Measurements from ENCODE around the gene GALP. TPM values are rescaled to one million over a fixed set of nuclear protein-coding genes. Genes with fewer than 3 reads are reported as not detected.
"Not testable (repeated sequence)": the region's sequence is repeated elsewhere in the genome, so short reads cannot be mapped to it uniquely, and the experiment has no call there.

The GALP gene
- total RNA-seq, 1 donor, result not detected

DNA sequence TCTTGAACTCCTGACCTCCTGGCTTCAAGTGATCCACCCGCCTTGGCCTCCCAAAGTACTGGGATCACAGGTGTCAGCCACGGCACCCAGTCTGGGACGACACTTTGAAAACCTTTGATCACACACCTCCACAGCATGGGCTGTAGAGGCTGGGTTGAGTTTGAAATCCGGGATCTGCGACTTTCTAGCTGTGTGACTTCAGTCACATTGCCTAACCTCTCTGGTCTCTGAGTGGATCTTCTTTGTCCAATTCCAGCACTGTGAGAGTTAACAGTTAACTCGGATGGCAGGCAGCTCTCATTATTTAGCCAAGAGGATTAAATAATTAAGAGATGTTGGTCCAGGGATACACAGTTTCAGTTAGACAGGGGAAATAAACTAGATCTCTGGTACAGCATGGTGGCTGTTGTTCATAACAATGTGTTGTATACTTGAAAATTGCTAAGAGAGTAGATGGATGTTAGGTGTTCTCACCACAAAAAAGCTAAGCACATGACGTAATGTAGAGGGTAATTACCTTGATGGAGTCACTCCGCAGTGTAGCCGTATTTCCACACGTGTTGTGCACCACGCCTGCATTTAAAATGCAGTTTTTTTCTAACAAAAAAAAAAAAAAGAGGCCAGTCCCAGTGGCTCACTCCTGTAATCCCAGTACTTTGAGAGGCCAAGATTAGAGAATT lies 1.9 kb downstream of the GALP start:
- TF ChIP-seq, protein P1, sequence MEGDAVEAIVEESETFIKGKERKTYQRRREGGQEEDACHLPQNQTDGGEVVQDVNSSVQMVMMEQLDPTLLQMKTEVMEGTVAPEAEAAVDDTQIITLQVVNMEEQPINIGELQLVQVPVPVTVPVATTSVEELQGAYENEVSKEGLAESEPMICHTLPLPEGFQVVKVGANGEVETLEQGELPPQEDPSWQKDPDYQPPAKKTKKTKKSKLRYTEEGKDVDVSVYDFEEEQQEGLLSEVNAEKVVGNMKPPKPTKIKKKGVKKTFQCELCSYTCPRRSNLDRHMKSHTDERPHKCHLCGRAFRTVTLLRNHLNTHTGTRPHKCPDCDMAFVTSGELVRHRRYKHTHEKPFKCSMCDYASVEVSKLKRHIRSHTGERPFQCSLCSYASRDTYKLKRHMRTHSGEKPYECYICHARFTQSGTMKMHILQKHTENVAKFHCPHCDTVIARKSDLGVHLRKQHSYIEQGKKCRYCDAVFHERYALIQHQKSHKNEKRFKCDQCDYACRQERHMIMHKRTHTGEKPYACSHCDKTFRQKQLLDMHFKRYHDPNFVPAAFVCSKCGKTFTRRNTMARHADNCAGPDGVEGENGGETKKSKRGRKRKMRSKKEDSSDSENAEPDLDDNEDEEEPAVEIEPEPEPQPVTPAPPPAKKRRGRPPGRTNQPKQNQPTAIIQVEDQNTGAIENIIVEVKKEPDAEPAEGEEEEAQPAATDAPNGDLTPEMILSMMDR (IDR thresholded peaks at IDR 0.05; ENCODE audit: insufficient read depth, low read depth, low read length), result no peak
- DNase-seq (ENCODE audit: low read depth), result no peak
- no peak overlapping the region for H3K4me3 ChIP-seq (ENCODE audit: low read depth, low read length)

DNA sequence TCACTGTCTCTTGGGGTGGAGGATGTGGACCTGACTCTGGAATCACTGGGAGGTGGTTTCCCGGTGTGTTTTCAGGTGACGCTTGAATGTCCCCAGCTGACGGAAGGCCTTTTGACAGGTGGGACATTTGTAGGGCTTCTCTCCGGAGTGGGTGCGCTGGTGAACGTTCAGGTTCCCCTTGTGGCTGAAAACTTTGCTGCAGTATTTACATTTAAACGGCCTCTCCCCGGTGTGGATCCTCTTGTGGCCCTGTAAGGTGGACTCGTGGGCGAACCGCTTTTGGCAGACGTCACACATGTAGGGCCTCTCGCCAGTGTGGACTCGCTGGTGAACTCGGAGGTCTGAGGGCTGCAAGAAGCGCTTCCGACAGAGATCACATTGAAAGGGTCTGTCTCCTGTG lies 14.0 kb downstream of the GALP start:
- no peak for DNase-seq (ENCODE audit: low read depth)
- H3K4me3 ChIP-seq (ENCODE audit: low read depth, low read length), result no peak overlapping the region
- TF ChIP-seq, protein P1 (IDR thresholded peaks at IDR 0.05; ENCODE audit: insufficient read depth, low read depth, low read length), result no peak

DNA sequence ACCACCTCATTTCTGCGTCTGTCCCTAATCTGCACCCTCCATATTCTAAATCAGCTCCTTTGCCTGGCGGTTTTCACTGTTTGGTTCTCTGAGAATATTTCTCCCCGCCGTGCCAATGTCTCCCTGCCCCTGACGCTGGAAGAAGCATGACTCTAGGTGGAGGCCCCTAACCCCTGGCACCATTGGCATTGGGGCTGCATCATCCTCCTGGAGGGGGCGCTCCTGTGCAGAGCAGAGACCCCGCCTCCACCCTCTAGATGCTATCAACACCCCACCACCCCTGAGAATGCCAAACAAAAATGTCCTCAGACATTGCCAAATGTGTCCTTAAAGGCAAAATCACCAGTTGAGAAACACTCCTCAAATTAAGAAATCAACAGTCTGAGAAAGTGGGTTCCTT lies 15.3 kb downstream of the GALP start:
- DNase-seq (ENCODE audit: low read depth), result no peak
- H3K4me3 ChIP-seq (ENCODE audit: low read depth, low read length), result no peak overlapping the region
- TF ChIP-seq, protein P1 (IDR thresholded peaks at IDR 0.05; ENCODE audit: insufficient read depth, low read depth, low read length), result no peak

DNA sequence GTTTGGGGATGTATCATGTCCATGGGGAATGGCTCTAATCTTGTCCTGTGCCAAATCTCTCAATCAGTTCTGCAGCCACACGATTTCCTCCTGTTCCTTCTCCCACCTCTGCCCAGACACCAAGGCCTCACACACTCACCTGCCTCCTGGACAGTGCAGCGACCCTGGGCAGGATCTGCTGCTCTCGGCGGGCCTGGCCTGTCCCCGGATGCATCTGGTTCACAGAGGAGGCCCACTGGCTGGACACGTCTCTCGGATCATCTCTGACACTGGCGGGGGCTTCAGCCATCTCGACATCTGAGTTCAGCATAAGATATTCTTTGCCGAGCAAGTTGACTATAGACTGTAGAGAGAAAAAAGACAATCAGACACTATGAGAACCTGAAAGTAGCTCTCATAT lies 15.9 kb downstream of the GALP start:
- no peak overlapping the region for H3K4me3 ChIP-seq (ENCODE audit: low read depth, low read length)
- DNase-seq (ENCODE audit: low read depth), result no peak
- TF ChIP-seq, protein P1 (IDR thresholded peaks at IDR 0.05; ENCODE audit: insufficient read depth, low read depth, low read length), result no peak

DNA sequence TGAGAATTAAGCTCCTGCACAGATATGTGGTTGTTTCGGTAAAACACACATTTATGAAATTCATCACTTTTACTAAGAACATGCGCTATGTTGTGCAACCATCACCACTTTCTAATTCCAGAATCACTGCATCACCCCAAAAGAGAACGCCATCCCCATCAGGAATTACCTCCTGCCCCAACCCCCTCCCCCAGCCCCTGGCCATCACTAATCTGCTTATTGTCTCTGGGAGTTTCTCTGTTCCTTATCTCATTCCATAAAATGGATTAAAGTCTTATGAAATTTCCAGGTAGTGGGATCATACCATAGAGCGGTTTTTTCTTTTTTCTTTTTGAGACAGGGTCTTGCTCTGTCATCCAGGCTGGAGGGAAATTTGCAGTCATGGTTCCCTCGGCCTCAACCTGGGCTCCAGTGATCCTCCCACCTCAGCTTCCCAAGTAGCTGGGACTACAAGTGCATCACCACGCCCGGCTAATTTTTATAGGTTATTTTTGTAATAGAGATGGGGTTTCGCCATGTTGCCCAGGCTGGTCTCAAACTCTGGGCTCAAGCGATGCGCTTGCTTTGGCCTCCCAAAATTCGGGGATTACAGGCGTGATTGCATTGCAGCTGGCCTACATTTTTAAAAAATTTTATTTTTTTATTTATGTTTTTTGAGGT lies 18.3 kb downstream of the GALP start:
- no peak overlapping the region for H3K4me3 ChIP-seq (ENCODE audit: low read depth, low read length)
- TF ChIP-seq, protein P1 (IDR thresholded peaks at IDR 0.05; ENCODE audit: insufficient read depth, low read depth, low read length), result no peak
- no peak for DNase-seq (ENCODE audit: low read depth)

DNA sequence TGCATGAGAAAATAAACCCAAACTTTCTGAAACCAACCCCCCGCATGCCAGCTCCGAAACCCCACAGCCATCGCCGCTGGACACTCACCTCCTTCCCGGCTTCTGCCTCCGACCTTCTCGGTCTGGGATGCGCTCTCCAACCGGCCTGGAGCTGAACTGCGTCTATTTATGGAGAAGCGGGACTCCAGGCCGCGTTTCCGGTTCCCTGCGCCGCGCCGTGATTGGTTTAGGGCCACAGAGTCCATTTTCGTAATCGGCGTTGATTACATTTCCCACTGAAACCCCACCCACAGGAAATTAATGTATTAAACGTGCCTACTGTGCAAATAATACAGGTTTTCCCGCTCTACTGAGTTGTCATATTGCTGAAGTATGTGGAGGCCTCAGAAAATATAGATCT lies 21.8 kb downstream of the GALP start, which contains the start of gene ZSCAN5B:
Gene ZSCAN5B, minus strand, starts transcription at position 138 of the 400 bp plus-strand sequence. CDS start 4,731 bp downstream, outside the sequence.
- not testable (repeated sequence) for H3K4me3 ChIP-seq (ENCODE audit: low read depth, low read length); DNase-seq (ENCODE audit: low read depth)

DNA sequence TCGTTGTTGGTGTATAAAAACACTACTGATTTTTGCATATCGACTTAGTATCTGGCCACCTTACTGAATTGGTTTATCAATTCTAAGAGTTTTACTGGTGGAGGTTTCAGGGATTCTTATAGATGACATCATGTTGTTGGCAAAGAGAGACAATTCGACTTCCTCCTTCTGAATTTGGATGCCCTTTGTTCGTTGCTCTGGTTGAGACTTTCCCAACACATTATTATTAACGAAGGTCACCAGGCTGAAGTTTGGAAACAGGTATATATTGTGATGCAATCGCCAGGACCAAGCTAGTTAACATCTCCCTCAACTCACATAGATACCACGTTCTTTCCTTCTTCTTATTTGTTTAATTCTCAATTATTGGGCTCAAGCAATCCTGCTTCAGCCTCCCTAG lies 23.9 kb downstream of the GALP start:
- TF ChIP-seq, protein P1 (IDR thresholded peaks at IDR 0.05; ENCODE audit: insufficient read depth, low read depth, low read length), result no peak
- no peak overlapping the region for H3K4me3 ChIP-seq (ENCODE audit: low read depth, low read length)
- DNase-seq (ENCODE audit: low read depth), result no peak

All from fibroblast of villous mesenchyme (primary cell).